H7 (cell line): Measurements from ENCODE around the gene RBPMS2. TPM values are rescaled to one million over a fixed set of nuclear protein-coding genes. Genes with fewer than 3 reads are reported as not detected.

ENCODE experiments used
- DNase-seq: peaks from one replicate; pipeline ENCODE4 v3.0.0; 2012
- H3K27me3 ChIP-seq: 2 replicates; pipeline ENCODE4 v1.6.0; 2011; ENCODE audit warnings: mild to moderate bottlenecking, low read length; ENCODE audit not compliant: control insufficient read depth, insufficient read depth
- H3K36me3 ChIP-seq: replicated peaks from 2 replicates; pipeline ENCODE4 v1.5.1; 2011; ENCODE audit warnings: low read length; ENCODE audit not compliant: control insufficient read depth, insufficient read depth
- H3K4me3 ChIP-seq: 2 replicates; pipeline ENCODE4 v1.5.1; 2011; ENCODE audit warnings: low read depth, mild to moderate bottlenecking, control low read depth, low read length, moderate library complexity; ENCODE audit not compliant: insufficient read depth
- total RNA-seq: library from RNA; depleted of rRNA; stranded (reverse); fragments of >200 nt; shearing (Covaris generic); gene quantifications from 2 replicates; pipeline ENCODE4 v1.2.3, GENCODE V29; 2014

The RBPMS2 gene
- total RNA-seq, 1 experiment from 2014 or later = 8.5 TPM

DNA sequence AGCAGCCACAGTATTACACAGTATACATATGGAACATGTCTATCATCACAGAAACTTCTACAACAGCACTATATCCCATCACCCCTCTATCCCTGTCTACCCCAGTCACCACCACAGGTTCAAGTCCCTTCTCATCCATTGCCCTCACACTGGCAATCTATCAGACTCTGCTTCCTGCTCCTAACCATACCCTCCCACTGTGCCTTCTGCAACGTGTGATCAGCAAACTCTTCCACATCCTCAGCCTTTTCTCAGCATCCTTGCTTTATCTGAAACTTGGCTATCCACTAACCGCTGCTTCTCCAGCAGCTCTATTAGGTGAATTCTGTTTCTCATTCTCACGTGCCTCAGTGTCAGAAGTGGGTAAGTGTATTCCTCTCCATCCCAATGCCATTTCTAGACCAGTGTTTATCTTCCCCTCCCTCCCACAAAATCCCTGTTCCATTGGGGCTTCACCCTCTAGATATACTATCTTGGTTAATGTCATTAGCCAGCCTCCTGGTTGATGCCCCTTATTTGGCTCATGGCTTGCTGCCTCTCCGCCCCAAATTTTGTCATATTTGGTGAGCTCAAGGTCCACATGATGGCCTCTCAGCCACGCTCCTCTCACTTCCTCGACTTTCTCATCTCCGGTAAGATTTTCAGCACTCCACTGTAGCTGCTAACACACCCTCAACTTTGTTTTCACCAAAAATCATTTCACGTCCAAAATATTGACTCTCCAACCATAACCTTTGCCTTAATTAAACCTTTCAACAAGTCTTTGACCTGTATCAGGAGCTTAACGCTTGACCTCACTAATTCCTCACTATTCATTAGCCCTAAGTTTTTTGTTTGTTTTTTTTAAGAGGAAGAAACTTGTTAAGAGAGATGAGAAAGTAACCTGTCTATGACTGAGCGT is 69.1 kb downstream of the RBPMS2 start:
- Histone ChIP-seq H3K4me3 (no peak overlapping the region), H3K27me3 (no peaks in the 10 kb centered on the region), H3K36me3 (peaks cover 8% of the 10 kb centered on the region)
- DNase-seq = no peak

- H3K4me3 ChIP-seq = no peak overlapping the region
- DNase-seq = no peak
- no peaks in the 10 kb centered on the region for H3K27me3 ChIP-seq
- H3K36me3 ChIP-seq = peaks cover 7% of the 10 kb centered on the region
Observed at GRCh38 chr15:64705006-64705405, 70.4 kb downstream of the RBPMS2 start.

GRCh38 chr15:64703632-64703959 is 71.8 kb downstream of the RBPMS2 start:
- Histone ChIP-seq H3K4me3 (peak overlapping the region; percentile 30), H3K27me3 (no peaks in the 10 kb centered on the region), H3K36me3 (peaks cover 6% of the 10 kb centered on the region)
- DNase-seq = no peak

DNA sequence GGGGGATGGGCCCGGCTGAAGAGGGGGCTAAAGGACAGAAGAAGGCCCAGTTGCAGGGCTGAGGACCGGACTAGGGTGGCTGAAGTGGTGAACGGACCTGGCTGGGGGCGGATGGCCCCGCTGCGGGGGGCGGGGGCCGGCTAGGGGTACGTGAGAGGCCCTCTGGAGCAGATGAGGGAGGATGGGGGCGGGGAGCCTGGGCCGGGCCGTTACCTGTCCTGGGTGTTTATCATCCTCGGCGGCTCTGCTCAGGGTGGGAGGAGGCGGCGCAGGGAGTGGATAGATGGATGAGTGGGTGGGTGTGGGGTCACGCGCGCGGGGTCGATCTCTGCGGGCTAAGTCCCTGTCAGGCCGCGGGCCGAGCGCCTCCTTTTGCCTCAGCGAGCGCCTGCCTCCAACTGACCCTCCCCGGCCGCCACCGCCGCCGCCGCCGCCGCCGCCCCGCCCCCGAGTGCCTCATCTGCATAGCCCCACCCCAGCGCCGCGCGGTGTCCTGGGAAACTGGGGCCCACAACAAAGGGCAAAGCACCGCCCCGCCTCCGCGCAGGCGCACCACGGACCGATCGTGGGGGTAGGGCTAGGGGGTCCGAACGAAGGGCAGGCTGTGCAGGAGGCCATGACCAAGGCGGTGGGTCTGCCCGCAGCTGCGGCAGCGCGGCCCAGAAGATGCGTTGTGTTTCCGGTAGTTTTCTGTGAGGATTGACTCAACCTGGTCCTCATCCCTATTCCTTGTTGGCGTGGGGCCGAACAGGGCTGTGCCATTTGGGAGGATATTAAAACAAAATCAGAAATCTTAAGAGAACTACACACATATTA is 72.4 kb downstream of the RBPMS2 start:
- H3K27me3 ChIP-seq = no peaks in the 10 kb centered on the region
- peak; percentile 100 for DNase-seq
- H3K36me3 ChIP-seq = peaks cover 6% of the 10 kb centered on the region
- peak overlapping the region; percentile 73 for H3K4me3 ChIP-seq

DNA sequence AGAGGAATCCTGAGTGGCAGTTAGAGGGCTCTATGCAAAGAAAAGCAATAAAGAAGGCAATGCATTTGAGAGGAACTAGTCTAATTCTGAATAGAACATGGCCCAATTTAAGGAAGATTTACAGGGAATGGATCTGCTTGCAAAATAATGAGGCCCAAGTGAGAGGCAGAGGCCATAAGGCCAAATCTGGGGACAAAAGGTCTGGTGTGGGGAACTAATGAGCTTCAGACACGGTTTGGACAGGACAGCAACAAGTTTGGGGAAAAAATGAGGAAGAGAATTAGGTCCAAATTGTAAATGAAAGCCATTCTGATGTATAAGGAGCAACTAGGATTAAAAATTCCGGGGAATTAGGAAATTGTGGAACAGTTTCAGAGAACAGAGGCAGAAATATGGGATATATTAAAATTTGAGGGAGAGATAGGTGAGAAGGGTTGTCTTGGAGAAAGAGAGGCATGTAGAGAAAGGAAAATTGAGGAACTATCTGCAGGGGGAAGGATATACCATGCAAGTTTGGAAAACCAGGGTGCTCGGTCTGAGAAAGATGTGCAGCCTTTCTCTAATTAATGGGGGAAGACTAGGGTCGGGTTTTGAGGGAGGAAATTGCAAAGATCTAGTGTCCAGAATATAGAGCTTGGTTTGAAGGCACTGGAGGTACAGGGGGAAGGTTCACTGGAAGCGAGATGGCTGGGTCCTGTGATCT is 73.8 kb downstream of the RBPMS2 start:
- H3K4me3 ChIP-seq = peak overlapping the region; percentile 73
- peaks cover 6% of the 10 kb centered on the region for H3K36me3 ChIP-seq
- DNase-seq = no peak
- H3K27me3 ChIP-seq = no peaks in the 10 kb centered on the region

DNA sequence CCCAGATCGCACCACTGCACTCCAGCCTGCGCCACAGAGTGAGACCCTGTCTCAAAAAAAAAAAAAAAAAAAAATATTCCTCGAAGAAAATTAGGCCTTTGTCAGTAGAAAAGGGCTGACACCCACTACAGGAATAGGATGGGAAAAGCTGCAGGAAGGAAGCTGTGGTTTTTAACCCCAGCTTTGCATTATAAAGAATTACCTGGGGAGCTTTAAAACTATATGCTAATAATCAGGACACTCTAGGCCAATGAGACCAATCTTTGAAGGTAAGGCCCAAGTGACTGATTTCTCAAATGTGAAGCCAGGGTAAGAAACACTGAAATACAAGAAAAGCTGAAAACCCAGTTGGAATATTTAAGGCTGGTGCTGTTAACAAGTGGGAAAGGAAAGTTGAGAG is 74.3 kb downstream of the RBPMS2 start:
- peak; percentile 57 for DNase-seq
- Histone ChIP-seq H3K27me3 (no peaks in the 10 kb centered on the region), H3K4me3 (peak overlapping the region; percentile 73), H3K36me3 (peaks cover 5% of the 10 kb centered on the region)

GRCh38 chr15:64699751-64700388 is 75.5 kb downstream of the RBPMS2 start:
- peaks cover 14% of the 10 kb centered on the region for H3K36me3 ChIP-seq
- peak; percentile 64 for DNase-seq
- H3K4me3 ChIP-seq = peak overlapping the region; percentile 31
- no peaks in the 10 kb centered on the region for H3K27me3 ChIP-seq

- no peak for DNase-seq
- peaks cover 16% of the 10 kb centered on the region for H3K36me3 ChIP-seq
- no peak overlapping the region for H3K4me3 ChIP-seq
- H3K27me3 ChIP-seq = no peaks in the 10 kb centered on the region
Observed at GRCh38 chr15:64698823-64699222, 76.6 kb downstream of the RBPMS2 start.

DNA sequence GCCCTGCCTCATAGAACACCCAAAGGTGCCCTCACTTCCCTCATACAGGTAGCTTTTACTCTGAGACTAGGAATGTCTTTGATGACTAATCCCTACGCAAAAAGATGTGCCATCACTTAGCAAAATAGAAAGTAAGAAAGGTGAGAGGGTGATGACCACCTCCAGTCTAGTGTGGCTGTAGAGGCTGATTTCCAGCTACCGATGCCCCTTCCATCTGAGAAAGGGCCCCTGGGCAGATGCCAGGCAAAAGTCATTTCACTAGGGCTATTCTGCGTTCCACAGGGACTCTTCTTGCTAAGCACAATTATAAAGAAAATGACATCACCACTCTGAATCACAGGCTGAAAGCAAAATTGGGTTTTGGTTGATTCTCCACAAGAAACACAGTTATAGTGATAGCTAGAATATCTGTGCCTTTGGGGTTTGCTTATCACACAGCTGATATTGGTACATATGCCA is 77.4 kb downstream of the RBPMS2 start:
- no peak for DNase-seq
- no peaks in the 10 kb centered on the region for H3K27me3 ChIP-seq
- H3K4me3 ChIP-seq = no peak overlapping the region
- H3K36me3 ChIP-seq = peaks cover 23% of the 10 kb centered on the region

DNA sequence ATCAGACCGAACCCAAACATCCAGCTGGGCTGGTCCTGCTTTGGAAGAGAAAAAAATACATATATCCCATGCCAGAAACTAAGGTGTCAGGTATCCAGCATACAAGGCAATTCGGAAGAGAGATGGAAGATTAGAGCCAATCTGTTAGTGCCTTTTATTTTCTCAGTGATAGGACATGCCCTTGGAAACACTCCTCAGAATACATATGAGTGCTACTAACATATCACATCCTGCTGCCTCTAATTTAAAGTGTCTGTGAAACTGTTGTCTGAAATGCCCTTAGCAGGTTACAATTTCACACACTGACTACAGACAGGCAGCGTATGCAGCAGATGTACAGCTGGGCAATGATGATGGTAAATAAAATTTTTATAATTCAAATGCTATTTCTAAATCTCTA is 78.9 kb downstream of the RBPMS2 start:
- no peak overlapping the region for H3K4me3 ChIP-seq
- no peaks in the 10 kb centered on the region for H3K27me3 ChIP-seq
- peaks cover 27% of the 10 kb centered on the region for H3K36me3 ChIP-seq
- no peak for DNase-seq

DNA sequence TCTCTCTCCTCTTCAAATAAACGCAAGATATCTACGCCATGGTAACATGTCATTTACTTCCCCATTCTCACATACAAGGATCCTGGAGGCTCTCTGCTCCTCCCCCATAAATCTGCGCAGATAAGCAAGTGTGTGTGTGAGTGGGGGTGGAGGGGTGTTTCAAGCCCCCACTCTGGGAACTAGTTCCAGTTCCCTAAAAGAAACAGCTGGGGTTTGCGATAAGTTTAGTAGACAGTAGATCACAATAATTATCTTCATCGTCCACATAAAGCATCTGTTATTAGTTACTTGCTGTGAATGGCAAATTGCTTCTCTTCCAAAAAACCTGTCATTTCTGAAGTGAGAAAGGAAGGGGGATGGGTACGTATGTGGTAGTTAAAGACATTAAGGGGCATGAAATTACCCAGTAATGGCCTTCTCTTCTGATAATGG is 79.8 kb downstream of the RBPMS2 start:
- Histone ChIP-seq H3K36me3 (peaks cover 33% of the 10 kb centered on the region), H3K27me3 (no peaks in the 10 kb centered on the region), H3K4me3 (no peak overlapping the region)
- no peak for DNase-seq

DNA sequence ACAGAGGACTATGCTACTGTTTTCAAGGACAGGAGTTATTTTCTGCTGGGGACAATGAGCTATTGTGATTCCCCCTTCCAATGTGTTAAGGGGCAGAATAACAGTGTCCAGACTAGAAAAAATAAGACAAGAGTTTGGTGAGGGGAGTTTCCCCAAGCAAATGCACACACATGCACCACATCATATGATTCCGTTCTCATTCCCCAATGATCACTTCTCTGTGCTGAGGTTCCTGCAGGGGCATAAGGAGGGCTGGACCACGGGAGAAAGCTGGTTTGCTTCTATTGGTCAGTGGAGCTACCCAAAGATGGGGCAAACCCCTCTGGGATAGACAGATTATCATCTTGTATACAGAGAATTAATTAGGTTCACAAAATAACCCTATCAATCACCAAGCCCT is 80.6 kb downstream of the RBPMS2 start:
- DNase-seq = no peak
- Histone ChIP-seq H3K4me3 (no peak overlapping the region), H3K36me3 (peaks cover 39% of the 10 kb centered on the region), H3K27me3 (no peaks in the 10 kb centered on the region)

DNA sequence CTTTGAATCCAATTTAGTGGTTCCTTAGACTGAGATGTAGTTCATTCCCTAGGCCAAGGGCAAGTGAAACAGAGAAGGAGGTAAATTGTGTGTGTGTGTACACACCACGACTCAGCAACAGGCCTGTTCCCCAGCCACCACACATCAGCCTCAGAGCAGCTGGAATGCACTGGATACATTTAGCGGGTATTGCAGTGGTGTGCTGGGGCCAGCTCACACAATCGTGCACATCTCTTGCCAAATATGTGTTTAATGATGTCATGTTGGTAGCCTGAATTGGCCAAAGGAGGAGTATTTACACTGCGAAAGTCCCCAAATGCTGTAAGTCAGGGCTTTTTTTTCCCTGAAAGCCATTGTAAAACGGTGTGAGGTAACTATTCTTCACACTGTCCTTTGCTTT is 82.3 kb downstream of the RBPMS2 start:
- Histone ChIP-seq H3K4me3 (no peak overlapping the region), H3K27me3 (no peaks in the 10 kb centered on the region), H3K36me3 (peaks cover 49% of the 10 kb centered on the region)
- DNase-seq = no peak

GRCh38 chr15:64691896-64692565 is 83.4 kb downstream of the RBPMS2 start:
- Histone ChIP-seq H3K4me3 (no peak overlapping the region), H3K36me3 (peaks cover 53% of the 10 kb centered on the region), H3K27me3 (no peaks in the 10 kb centered on the region)
- no peak for DNase-seq
